Upper lobe of left lung (tissue), 6 donors: ENCODE data around the gene CMTM8. TPM values are rescaled to one million over a fixed set of nuclear protein-coding genes. Genes with fewer than 3 reads are reported as not detected.
A peak's percentile ranks its signal among the peaks of the same experiment; 100 is the strongest.

ENCODE experiments used
- ATAC-seq, 2 donors: fragments of 200-7000 bp; cut with Tn5 transposase; one replicate each; pipeline ENCODE4 v1.9.1; 2022; ENCODE audit warnings: mild to moderate bottlenecking in 2 of 2, moderate library complexity in 2 of 2; ENCODE audit not compliant: low FRiP score in 2 of 2
- DNase-seq, 2 donors: peaks; one replicate each; pipeline ENCODE4 v3.0.0-alpha.2; 2019 to 2020
- H3K27ac ChIP-seq, 4 donors: fragments of 200-600 bp; sonication (generic); one replicate each; pipeline ENCODE4 v1.5.1; 2016 to 2019
- H3K27me3 ChIP-seq, 4 donors: fragments of 200-600 bp; sonication (generic); one replicate each; pipeline ENCODE4 v1.5.1; 2017 to 2019
- H3K36me3 ChIP-seq, 4 donors: fragments of 200-600 bp; sonication (generic); one replicate each; pipeline ENCODE4 v1.5.1; 2016 to 2019
- H3K4me1 ChIP-seq, 4 donors: fragments of 200-600 bp; sonication (generic); one replicate each; pipeline ENCODE4 v1.5.1; 2018 to 2019
- H3K4me3 ChIP-seq, 4 donors: fragments of 200-600 bp; sonication (generic); one replicate each; pipeline ENCODE4 v1.5.1; 2017 to 2019; ENCODE audit warnings: mild to moderate bottlenecking in 2 of 4, moderate library complexity in 1 of 4
- H3K9me3 ChIP-seq, 4 donors: fragments of 200-600 bp; sonication (generic); one replicate each; pipeline ENCODE4 v1.5.1; 2018 to 2019
- CTCF ChIP-seq, 6 experiments: fragments of 450-650 bp in 4 of 6; fragments of 200-600 bp in 2 of 6; sonication (generic) in 2 of 6; IDR thresholded peaks; one replicate each; pipeline ENCODE4 v1.5.1; 2016 to 2019; ENCODE audit warnings: antibody characterized with exemption in 6 of 6
- EP300 ChIP-seq, 4 donors: sonication (generic); formaldehyde crosslinking; IDR thresholded peaks; one replicate each; pipeline ENCODE4 v1.5.1; 2017; ENCODE audit warnings: antibody characterized with exemption in 4 of 4, control low read depth in 2 of 4
- POLR2A ChIP-seq, 4 donors: fragments of 450-650 bp; IDR thresholded peaks; one replicate each; pipeline ENCODE4 v1.5.1; 2016 to 2017; ENCODE audit warnings: antibody characterized with exemption in 4 of 4, mild to moderate bottlenecking in 2 of 4
- POLR2AphosphoS5 ChIP-seq, 2 donors: sonication (generic); formaldehyde crosslinking; IDR thresholded peaks; one replicate each; pipeline ENCODE4 v1.5.1; 2017; ENCODE audit warnings: antibody characterized with exemption in 2 of 2
- WGBS, 2 donors: methylation state at CpG; one replicate each; pipeline ENCODE4 v1.1.5; 2017 to 2018; 5-methylcytosine and 5-hydroxymethylcytosine counted together
- total RNA-seq, 6 donors: library from RNA; depleted of rRNA in 4 of 6; stranded (reverse); fragments of >200 nt in 4 of 6; gene quantifications; one replicate each; pipeline versions ENCODE4 v1.1.0 to v1.2.1, GENCODE V29; 2016 to 2021
- donor health status: DM: no; HTN: no; CAD: no; lungs with moderate emphysema.
- donor health status: DM: no; HTN: yes; CAD: no; lungs with severe emphysema.

CMTM8 gene
- total RNA-seq, 6 donors from 2014 or later = 10.5 to 28.9 (median 19.6) TPM

DNA sequence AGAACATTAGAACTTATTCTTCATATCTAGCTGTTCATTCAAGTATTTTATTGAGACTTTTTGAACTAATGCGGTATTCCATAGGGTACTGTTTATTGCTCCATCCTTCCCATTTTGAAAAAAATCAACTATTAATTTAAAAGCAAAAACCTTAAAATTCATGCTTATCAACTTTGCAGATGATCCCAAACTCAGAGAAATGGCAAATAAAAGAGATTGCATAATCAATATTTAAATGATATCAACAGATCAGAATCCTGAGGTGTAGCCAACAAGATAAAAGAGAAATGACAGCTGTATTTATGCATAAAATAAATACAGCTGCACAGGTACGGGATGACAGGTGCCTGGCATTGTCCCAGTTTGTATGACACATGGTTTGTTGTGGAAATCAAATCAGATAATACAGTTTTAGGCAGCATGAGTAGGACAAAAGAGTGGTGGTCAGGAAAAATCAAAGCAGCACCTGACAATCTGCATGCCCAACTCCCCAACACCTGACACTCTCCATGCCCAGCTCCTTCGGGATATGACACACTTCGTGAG lies 42.4 kb upstream of the CMTM8 start:
- Histone ChIP-seq H3K27ac (no peak overlapping the region), H3K27me3 (no peaks in the 10 kb centered on the region), H3K4me1 (peaks cover 8 to 17% (median 16%) of the 10 kb centered on the region in 4 donors), H3K4me3 (no peak overlapping the region), H3K9me3 (no peaks in the 10 kb centered on the region), H3K36me3 (no peaks in the 10 kb centered on the region)
- 82 to 92% methylated on average over 4 of the region's 4 CpGs for WGBS, 2 donors
- no peak for DNase-seq
- TF ChIP-seq CTCF (IDR thresholded peaks at IDR 0.05) = no peak
- no peak for TF ChIP-seq EP300 (IDR thresholded peaks at IDR 0.05)
- no peak for TF ChIP-seq POLR2A (IDR thresholded peaks at IDR 0.05)
- no peak for TF ChIP-seq POLR2AphosphoS5 (IDR thresholded peaks at IDR 0.05)
- no peak for ATAC-seq

- DNase-seq (no peak), ATAC-seq (no peak)
- Histone ChIP-seq H3K36me3 (no peaks in the 10 kb centered on the region), H3K27me3 (no peaks in the 10 kb centered on the region), H3K27ac (no peak overlapping the region), H3K4me1 (peaks cover 18 to 26% (median 24%) of the 10 kb centered on the region in 4 donors), H3K4me3 (no peak overlapping the region), H3K9me3 (no peaks in the 10 kb centered on the region)
- no peak for TF ChIP-seq EP300 (IDR thresholded peaks at IDR 0.05)
- 85 to 100% methylated on average over 1 of the region's 1 CpG for WGBS, 2 donors
Measured at GRCh38 chr3:32197991-32198390, 40.5 kb upstream of the CMTM8 start.

GRCh38 chr3:32198714-32199113 lies 39.8 kb upstream of the CMTM8 start:
- TF ChIP-seq EP300 (IDR thresholded peaks at IDR 0.05) (no peak), POLR2A (IDR thresholded peaks at IDR 0.05) (no peak), POLR2AphosphoS5 (IDR thresholded peaks at IDR 0.05) (no peak), CTCF (IDR thresholded peaks at IDR 0.05) (no peak)
- no peaks in the 10 kb centered on the region for H3K36me3 ChIP-seq
- ATAC-seq (no peak), DNase-seq (no peak)
- H3K27me3 ChIP-seq = no peaks in the 10 kb centered on the region
- WGBS, 2 donors = 84 to 89% methylated on average over 3 of the region's 3 CpGs
- peaks cover 18 to 26% (median 24%) of the 10 kb centered on the region in 4 donors for H3K4me1 ChIP-seq
- H3K4me3 ChIP-seq = no peak overlapping the region
- H3K27ac ChIP-seq = no peak overlapping the region
- H3K9me3 ChIP-seq = no peaks in the 10 kb centered on the region

GRCh38 chr3:32200490-32200889 lies 38.0 kb upstream of the CMTM8 start:
- ATAC-seq = peak; percentile 47 to 69
- no peaks in the 10 kb centered on the region for H3K36me3 ChIP-seq
- no peaks in the 10 kb centered on the region for H3K27me3 ChIP-seq
- DNase-seq = peak in 1 of 2 donors; percentile 37
- peak overlapping the region; percentile 8 to 86 (median 68) for H3K27ac ChIP-seq
- 68 to 84% methylated on average over 7 of the region's 7 CpGs for WGBS, 2 donors
- peaks cover 18 to 26% (median 22%) of the 10 kb centered on the region in 4 donors for H3K4me1 ChIP-seq
- H3K4me3 ChIP-seq = no peak overlapping the region
- TF ChIP-seq EP300 (IDR thresholded peaks at IDR 0.05) (no peak), POLR2AphosphoS5 (IDR thresholded peaks at IDR 0.05) (peak in 1 of 2 donors; percentile 51)
- no peaks in the 10 kb centered on the region for H3K9me3 ChIP-seq

GRCh38 chr3:32200992-32201758 lies 37.3 kb upstream of the CMTM8 start:
- WGBS, 2 donors = 46 to 49% methylated on average over 10 of the region's 10 CpGs

More at GRCh38 chr3:32200992-32201758, 37.3 kb upstream of the CMTM8 start:
- TF ChIP-seq POLR2A (IDR thresholded peaks at IDR 0.05) = no peak
- TF ChIP-seq EP300 (IDR thresholded peaks at IDR 0.05) = peak in 3 of 4 donors; percentile 45 to 91 (median 71)
- TF ChIP-seq POLR2AphosphoS5 (IDR thresholded peaks at IDR 0.05) = peak; percentile 58 to 66
- no peak for TF ChIP-seq CTCF (IDR thresholded peaks at IDR 0.05)
- Histone ChIP-seq H3K27me3 (no peaks in the 10 kb centered on the region), H3K27ac (peak overlapping the region; percentile 55 to 86 (median 68)), H3K36me3 (no peaks in the 10 kb centered on the region), H3K9me3 (no peaks in the 10 kb centered on the region), H3K4me1 (peaks cover 18 to 26% (median 22%) of the 10 kb centered on the region in 4 donors), H3K4me3 (no peak overlapping the region)
- peak; percentile 40 to 60 for ATAC-seq
- no peak for DNase-seq
